ENCODE measurements around the gene PTRHD1. TPM values are rescaled to one million over a fixed set of nuclear protein-coding genes. Genes with fewer than 3 reads are reported as not detected.

Gene PTRHD1
- total and polyA plus RNA-seq, 8 donors, result 8.4 to 41.0 (median 22.8) TPM

- intact Hi-C loops (cut with DNase I; ENCODE audit: low total_unique reads), result no loop called here
- H3K4me3 ChIP-seq, result no peak overlapping the region
- WGBS, 5 donors, result 82 to 91% (median 85%) methylated on average over 12 to 18 of the region's 18 CpGs
- no peaks in the 10 kb centered on the region for H3K9me3 ChIP-seq
- H3K27ac ChIP-seq, result no peak overlapping the region
- H3K27me3 ChIP-seq, result no peaks in the 10 kb centered on the region
- peaks cover 0 to 45% (median 38%) of the 10 kb centered on the region in 4 donors for H3K36me3 ChIP-seq
- H3K4me1 ChIP-seq, result peaks cover 8 to 12% (median 10%) of the 10 kb centered on the region in 4 donors
- DNase-seq, result no peak
- TF ChIP-seq EP300 (IDR thresholded peaks at IDR 0.05) (no peak), POLR2AphosphoS5 (IDR thresholded peaks at IDR 0.05) (no peak), POLR2A (IDR thresholded peaks at IDR 0.05) (no peak), CTCF (IDR thresholded peaks at IDR 0.05) (no peak)
Observed at GRCh38 chr2:24831221-24832072, 38.3 kb upstream of the PTRHD1 start.

GRCh38 chr2:24830786-24831185 is 37.6 kb upstream of the PTRHD1 start:
- Histone ChIP-seq H3K4me1 (peaks cover 8 to 12% (median 10%) of the 10 kb centered on the region in 4 donors), H3K27me3 (no peaks in the 10 kb centered on the region), H3K4me3 (no peak overlapping the region), H3K9me3 (no peaks in the 10 kb centered on the region), H3K27ac (no peak overlapping the region), H3K36me3 (peaks cover 0 to 41% (median 31%) of the 10 kb centered on the region in 4 donors)
- WGBS, 5 donors, result 91 to 94% (median 92%) methylated on average over 12 of the region's 12 CpGs
- DNase-seq, result no peak
- TF ChIP-seq EP300 (IDR thresholded peaks at IDR 0.05) (no peak), CTCF (IDR thresholded peaks at IDR 0.05) (no peak), POLR2AphosphoS5 (IDR thresholded peaks at IDR 0.05) (no peak), POLR2A (IDR thresholded peaks at IDR 0.05) (no peak)
- intact Hi-C loops (cut with DNase I; ENCODE audit: low total_unique reads), result no loop called here

GRCh38 chr2:24830351-24830750 is 37.2 kb upstream of the PTRHD1 start:
- Histone ChIP-seq H3K4me1 (peaks cover 8 to 12% (median 10%) of the 10 kb centered on the region in 4 donors), H3K27ac (no peak overlapping the region), H3K36me3 (peaks cover 0 to 41% (median 28%) of the 10 kb centered on the region in 4 donors), H3K4me3 (no peak overlapping the region), H3K9me3 (no peaks in the 10 kb centered on the region), H3K27me3 (no peaks in the 10 kb centered on the region)
- DNase-seq, result no peak
- 81 to 93% (median 87%) methylated on average over 5 of the region's 5 CpGs for WGBS, 5 donors
- intact Hi-C loops (cut with DNase I; ENCODE audit: low total_unique reads), result no loop called here
- TF ChIP-seq POLR2AphosphoS5 (IDR thresholded peaks at IDR 0.05), result no peak
- TF ChIP-seq POLR2A (IDR thresholded peaks at IDR 0.05), result no peak
- no peak for TF ChIP-seq CTCF (IDR thresholded peaks at IDR 0.05)
- no peak for TF ChIP-seq EP300 (IDR thresholded peaks at IDR 0.05)

GRCh38 chr2:24828238-24828996 is 35.2 kb upstream of the PTRHD1 start:
- no peaks in the 10 kb centered on the region for H3K27me3 ChIP-seq
- H3K4me1 ChIP-seq, result peaks cover 8 to 12% (median 10%) of the 10 kb centered on the region in 4 donors
- TF ChIP-seq POLR2AphosphoS5 (IDR thresholded peaks at IDR 0.05) (no peak), CTCF (IDR thresholded peaks at IDR 0.05) (no peak), POLR2A (IDR thresholded peaks at IDR 0.05) (no peak), EP300 (IDR thresholded peaks at IDR 0.05) (no peak)
- no peak for DNase-seq
- peaks cover 0 to 37% (median 16%) of the 10 kb centered on the region in 4 donors for H3K36me3 ChIP-seq
- H3K9me3 ChIP-seq, result no peaks in the 10 kb centered on the region
- intact Hi-C loops (cut with DNase I; ENCODE audit: low total_unique reads), result loop anchor here (5.0 kb wide), 1 partner anchor 416 kb away; no protein-coding TSS in a partner anchor
- no peak overlapping the region for H3K27ac ChIP-seq
- 81 to 89% (median 86%) methylated on average over 17 of the region's 17 CpGs for WGBS, 5 donors
- H3K4me3 ChIP-seq, result no peak overlapping the region

Data from stomach (tissue), 9 donors.